Liver (tissue), 9 donors: ENCODE measurements around the gene ARHGAP6. TPM values are rescaled to one million over a fixed set of nuclear protein-coding genes. Genes with fewer than 3 reads are reported as not detected.
"Not testable (repeated sequence)": the region's sequence is repeated elsewhere in the genome, so short reads cannot be mapped to it uniquely, and the experiment has no call there.

Source experiments
- DNase-seq: peaks from one replicate; pipeline ENCODE4 v3.0.0-alpha.2; 2017; ENCODE audit warnings: low spot score
- H3K27ac ChIP-seq, 2 donors: one replicate each; pipeline ENCODE4 v1.7.0; 2013; ENCODE audit warnings: inconsistent platforms in 2 of 2, low read length in 2 of 2, control low read depth in 1 of 2, low read depth in 1 of 2, mild to moderate bottlenecking in 1 of 2
- H3K27me3 ChIP-seq, 4 donors: one replicate each; pipeline versions ENCODE4 v1.6.1 to v1.7.0; 2013; ENCODE audit warnings: low read length in 3 of 4, inconsistent platforms in 1 of 4, mild to moderate bottlenecking in 1 of 4, moderate library complexity in 1 of 4; ENCODE audit not compliant: control insufficient read depth in 4 of 4, insufficient read depth in 4 of 4
- H3K36me3 ChIP-seq, 4 donors: one replicate each; pipeline versions ENCODE4 v1.6.1 to v1.7.0; 2013; ENCODE audit warnings: low read length in 3 of 4, mild to moderate bottlenecking in 3 of 4, low read depth in 1 of 4, moderate library complexity in 1 of 4; ENCODE audit not compliant: control insufficient read depth in 4 of 4, insufficient read depth in 3 of 4
- H3K4me1 ChIP-seq, 4 donors: one replicate each; pipeline versions ENCODE4 v1.6.1 to v1.7.0; 2013; ENCODE audit warnings: low read length in 3 of 4, mild to moderate bottlenecking in 3 of 4, moderate library complexity in 1 of 4; ENCODE audit not compliant: control insufficient read depth in 4 of 4, insufficient read depth in 4 of 4
- H3K4me3 ChIP-seq, 3 donors: one replicate each; pipeline versions ENCODE4 v1.6.1 to v1.7.0; 2013; ENCODE audit warnings: low read length in 3 of 3, control low read depth in 1 of 3, low read depth in 1 of 3, mild to moderate bottlenecking in 1 of 3
- H3K9ac ChIP-seq, 2 donors: one replicate each; pipeline ENCODE4 v1.7.0; 2013; ENCODE audit warnings: low read length in 2 of 2, mild to moderate bottlenecking in 2 of 2, moderate library complexity in 2 of 2, control low read depth in 1 of 2, low read depth in 1 of 2
- H3K9me3 ChIP-seq, 4 donors: one replicate each; pipeline versions ENCODE4 v1.6.1 to v1.7.0; 2013; ENCODE audit warnings: low read length in 3 of 4; ENCODE audit not compliant: control insufficient read depth in 4 of 4
- ATF3 ChIP-seq: IDR thresholded peaks from 2 replicates; pipeline ENCODE4 v1.6.1; 2016; ENCODE audit warnings: antibody characterized with exemption
- EGR1 ChIP-seq, 2 donors: IDR thresholded peaks; 2 replicates each; pipeline ENCODE4 v1.6.1; 2016 to 2018; ENCODE audit warnings: antibody characterized with exemption in 2 of 2, low read depth in 2 of 2
- FOXA1 ChIP-seq: IDR thresholded peaks from 2 replicates; pipeline ENCODE4 v1.6.1; 2016; ENCODE audit warnings: antibody characterized with exemption
- FOXA2 ChIP-seq: IDR thresholded peaks from 2 replicates; pipeline ENCODE4 v1.6.1; 2016; ENCODE audit warnings: antibody characterized with exemption
- GABPA ChIP-seq, 2 donors: IDR thresholded peaks in 1 of 2; conservative IDR thresholded peaks in 1 of 2; 2 replicates each; pipeline ENCODE4 v1.6.1; 2016; ENCODE audit warnings: antibody characterized with exemption in 2 of 2, mild to moderate bottlenecking in 1 of 2, moderate library complexity in 1 of 2
- HNF4A ChIP-seq, 2 donors: conservative IDR thresholded peaks; 2 replicates each; pipeline ENCODE4 v1.6.1; 2016; ENCODE audit warnings: antibody characterized with exemption in 2 of 2, mild to moderate bottlenecking in 2 of 2
- HNF4G ChIP-seq: IDR thresholded peaks from 2 replicates; pipeline ENCODE4 v1.6.1; 2016; ENCODE audit warnings: antibody characterized with exemption
- JUND ChIP-seq, 2 donors: IDR thresholded peaks; 2 replicates each; pipeline ENCODE4 v1.6.1; 2016; ENCODE audit warnings: antibody characterized with exemption in 2 of 2
- MAX ChIP-seq: IDR thresholded peaks from 2 replicates; pipeline ENCODE4 v1.6.1; 2016; ENCODE audit warnings: antibody characterized with exemption
- RAD21 ChIP-seq, 2 donors: IDR thresholded peaks; 2 replicates each; pipeline ENCODE4 v1.6.1; 2016; ENCODE audit warnings: antibody characterized with exemption in 2 of 2, mild to moderate bottlenecking in 2 of 2
- REST ChIP-seq: IDR thresholded peaks from 2 replicates; pipeline ENCODE4 v1.6.1; 2016; ENCODE audit warnings: antibody characterized with exemption, mild to moderate bottlenecking
- RXRA ChIP-seq, 2 donors: IDR thresholded peaks; 2 replicates each; pipeline ENCODE4 v1.6.1; 2017 to 2018; ENCODE audit warnings: antibody characterized with exemption in 2 of 2, mild to moderate bottlenecking in 1 of 2
- TAF1 ChIP-seq: conservative IDR thresholded peaks from 2 replicates; pipeline ENCODE4 v1.6.1; 2016; ENCODE audit warnings: antibody characterized with exemption, mild to moderate bottlenecking
- ZBTB33 ChIP-seq: IDR thresholded peaks from 2 replicates; pipeline ENCODE4 v1.6.1; 2016; ENCODE audit warnings: antibody characterized with exemption
- WGBS: extraction: QIAGEN DNeasy Blood & Tissue Kit; methylation state at CpG from one replicate; pipeline ENCODE4 v1.1.7; 2013; 5-methylcytosine and 5-hydroxymethylcytosine counted together
- polyA plus RNA-seq, 2 donors: library from polyadenylated mRNA; stranded (reverse) in 1 of 2; unstranded in 1 of 2; fragments of 200-250 nt in 1 of 2; fragments of >200 nt in 1 of 2; fragmentation: Nextera tagmentation in 1 of 2; extraction: Ambion mirVana in 1 of 2; gene quantifications; one replicate each; pipeline versions ENCODE4 v1.2.1 to v1.2.3, GENCODE V29; 2013 to 2015
- total RNA-seq, 2 donors: library from RNA; depleted of rRNA; stranded (reverse); fragments of >200 nt; gene quantifications; one replicate each; pipeline ENCODE4 v1.2.3, GENCODE V29; 2014
- donor health status: healthy.
- donor health status: healthy.
- donor health status: healthy.
- donor health status: healthy.
- donor health status: healthy.

Gene ARHGAP6
- total and polyA plus RNA-seq, 4 donors = 0.10 to 2.2 (median 0.65) TPM

GRCh38 chrX:11579636-11580600 is 85.8 kb downstream of the ARHGAP6 start:
- Histone ChIP-seq H3K9ac (no peak overlapping the region), H3K27me3 (no peaks in the 10 kb centered on the region), H3K4me1 (no peaks in the 10 kb centered on the region), H3K9me3 (no peaks in the 10 kb centered on the region), H3K36me3 (no peaks in the 10 kb centered on the region), H3K27ac (no peak overlapping the region), H3K4me3 (no peak overlapping the region)
- no peak for DNase-seq
- WGBS = 67% methylated on average over 7 of the region's 7 CpGs
- no peak for TF ChIP-seq JUND (IDR thresholded peaks at IDR 0.05)

GRCh38 chrX:11578301-11578700 is 87.4 kb downstream of the ARHGAP6 start:
- not testable (repeated sequence) for H3K4me3 ChIP-seq, H3K4me1 ChIP-seq, H3K27me3 ChIP-seq, H3K9ac ChIP-seq, H3K27ac ChIP-seq, H3K9me3 ChIP-seq, H3K36me3 ChIP-seq, DNase-seq
- 81% methylated on average over 1 of the region's 1 CpG for WGBS

GRCh38 chrX:11577603-11578002 is 88.1 kb downstream of the ARHGAP6 start:
- WGBS = 94% methylated on average over 3 of the region's 3 CpGs
- no peaks in the 10 kb centered on the region for H3K36me3 ChIP-seq
- H3K9ac ChIP-seq = no peak overlapping the region
- H3K4me1 ChIP-seq = no peaks in the 10 kb centered on the region
- no peaks in the 10 kb centered on the region for H3K27me3 ChIP-seq
- H3K27ac ChIP-seq = no peak overlapping the region
- no peak overlapping the region for H3K4me3 ChIP-seq
- no peaks in the 10 kb centered on the region for H3K9me3 ChIP-seq
- TF ChIP-seq GABPA (IDR thresholded peaks at IDR 0.05 in 1 of 2, conservative IDR thresholded peaks at IDR 0.05 in 1 of 2) (no peak), RXRA (IDR thresholded peaks at IDR 0.05) (no peak), REST (no peak), TAF1 (no peak), MAX (no peak), ATF3 (no peak), ZBTB33 (no peak), JUND (IDR thresholded peaks at IDR 0.05) (no peak), FOXA2 (no peak), HNF4G (no peak), RAD21 (IDR thresholded peaks at IDR 0.05) (no peak), EGR1 (IDR thresholded peaks at IDR 0.05; ENCODE audit: low read depth in 2 of 2) (no peak), FOXA1 (no peak), HNF4A (conservative IDR thresholded peaks at IDR 0.05) (no peak)
- DNase-seq = no peak
